DOHH2 (cell line): ENCODE results near the gene FGA.

Experiments used
- H3F3A ChIP-seq: fragments of 200-600 bp; sonication (generic), shearing (Covaris generic); 2 replicates; pipeline ENCODE4 v1.6.0; 2016; ENCODE audit warnings: antibody characterized with exemption, mild to moderate bottlenecking; ENCODE audit not compliant: control insufficient read depth, insufficient read depth
- H3K27ac ChIP-seq: fragments of 200-600 bp; sonication (generic); 2 replicates; pipeline ENCODE4 v1.5.1; 2014; ENCODE audit warnings: low read depth, mild to moderate bottlenecking, low read length, moderate library complexity
- H3K27me3 ChIP-seq: fragments of 200-600 bp; sonication (generic); 2 replicates; pipeline ENCODE4 v1.6.1; 2014; ENCODE audit warnings: mild to moderate bottlenecking, low read length, mixed read lengths; ENCODE audit not compliant: control insufficient read depth
- H3K36me3 ChIP-seq: fragments of 200-600 bp; sonication (generic); 2 replicates; pipeline ENCODE4 v1.6.1; 2014; ENCODE audit warnings: mild to moderate bottlenecking, low read length, moderate library complexity, mixed read lengths; ENCODE audit not compliant: control insufficient read depth
- H3K4me1 ChIP-seq: fragments of 200-600 bp; sonication (generic); 2 replicates; pipeline ENCODE4 v1.6.1; 2014; ENCODE audit warnings: mild to moderate bottlenecking, low read length, mixed read lengths; ENCODE audit not compliant: control insufficient read depth
- H3K4me2 ChIP-seq: fragments of 200-600 bp; sonication (generic); 2 replicates; pipeline ENCODE4 v1.6.0; 2014; ENCODE audit warnings: mild to moderate bottlenecking, low read length, moderate library complexity
- H3K4me3 ChIP-seq: fragments of 200-600 bp; sonication (generic); 2 replicates; pipeline ENCODE4 v1.5.1; 2014; ENCODE audit warnings: mild to moderate bottlenecking, low read length, mixed read lengths
- H3K79me2 ChIP-seq: fragments of 200-600 bp; sonication (generic); 2 replicates; pipeline ENCODE4 v1.6.1; 2014; ENCODE audit warnings: mild to moderate bottlenecking, low read length, mixed read lengths; ENCODE audit not compliant: control insufficient read depth
- H3K9me2 ChIP-seq: fragments of 200-600 bp; sonication (generic); replicated peaks from 2 replicates; pipeline ENCODE4 v1.6.1; 2014; ENCODE audit warnings: mild to moderate bottlenecking, low read length, mixed read lengths; ENCODE audit not compliant: control insufficient read depth
- H3K9me3 ChIP-seq: fragments of 200-600 bp; sonication (generic); 2 replicates; pipeline ENCODE4 v1.6.1; 2014; ENCODE audit warnings: antibody characterized with exemption, low read length, mixed read lengths; ENCODE audit not compliant: control insufficient read depth, insufficient read depth
- H4K20me1 ChIP-seq: fragments of 200-600 bp; sonication (generic); 2 replicates; pipeline ENCODE4 v1.6.0; 2014; ENCODE audit warnings: low read depth, mild to moderate bottlenecking, antibody characterized with exemption, low read length, moderate library complexity; ENCODE audit not compliant: control insufficient read depth, insufficient read depth
- EZH2phosphoT487 ChIP-seq: fragments of 200-600 bp; sonication (generic); IDR thresholded peaks from 2 replicates; pipeline ENCODE4 v1.6.1; 2017; ENCODE audit warnings: borderline replicate concordance, mild to moderate bottlenecking, antibody characterized with exemption, low read length, moderate library complexity, mixed read lengths
- TF ChIP-seq, protein P1 (sequence below): fragments of 200-600 bp; sonication (generic); IDR thresholded peaks from one replicate; pipeline ENCODE4 v1.5.1; 2014; ENCODE audit warnings: antibody characterized with exemption, mild to moderate bottlenecking, low read depth, low read length; ENCODE audit not compliant: poor library complexity, severe bottlenecking

Gene FGA

DNA sequence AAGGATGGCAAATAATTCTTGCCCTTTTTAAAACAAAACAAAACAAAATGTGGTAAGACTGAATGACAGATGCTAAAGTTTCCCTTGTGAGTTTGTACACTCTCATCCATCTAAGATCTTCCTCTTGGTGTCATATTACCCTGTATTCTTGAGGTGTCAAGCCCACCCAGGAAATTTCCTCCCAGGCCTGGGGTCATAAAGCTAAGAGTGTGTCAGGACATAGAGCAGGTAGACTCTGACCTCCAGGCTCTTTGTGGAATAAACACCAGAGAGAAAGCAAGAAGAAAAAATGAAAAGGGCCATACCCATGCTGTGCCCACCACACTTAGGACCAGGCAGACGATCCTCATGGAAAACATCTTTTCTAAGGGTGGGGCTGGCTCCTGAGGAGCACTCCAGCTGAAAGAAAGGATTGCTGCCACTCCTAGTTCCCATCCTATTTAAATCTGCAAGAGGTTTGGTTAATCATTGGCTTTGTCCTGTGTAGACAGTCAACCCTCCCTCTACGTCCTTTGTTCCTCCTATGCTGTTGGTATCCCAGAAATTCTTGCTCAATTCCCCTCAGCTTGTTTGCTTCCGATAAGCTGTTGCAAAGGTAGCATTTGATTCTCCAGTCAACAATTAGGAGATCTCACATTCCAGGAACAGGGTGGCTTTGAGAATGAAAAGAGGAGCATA, at the start of gene FGA:
TSS of gene FGA (minus strand) at position 414 of the 678 bp plus-strand sequence. CDS start at position 359, 55 bp downstream.
- H3K27ac ChIP-seq = no peak within 1 kb of the TSS
- no peaks in the 10 kb centered on the region for H3F3A ChIP-seq
- TF ChIP-seq EZH2phosphoT487 = no peak
- TF ChIP-seq, protein P1, sequence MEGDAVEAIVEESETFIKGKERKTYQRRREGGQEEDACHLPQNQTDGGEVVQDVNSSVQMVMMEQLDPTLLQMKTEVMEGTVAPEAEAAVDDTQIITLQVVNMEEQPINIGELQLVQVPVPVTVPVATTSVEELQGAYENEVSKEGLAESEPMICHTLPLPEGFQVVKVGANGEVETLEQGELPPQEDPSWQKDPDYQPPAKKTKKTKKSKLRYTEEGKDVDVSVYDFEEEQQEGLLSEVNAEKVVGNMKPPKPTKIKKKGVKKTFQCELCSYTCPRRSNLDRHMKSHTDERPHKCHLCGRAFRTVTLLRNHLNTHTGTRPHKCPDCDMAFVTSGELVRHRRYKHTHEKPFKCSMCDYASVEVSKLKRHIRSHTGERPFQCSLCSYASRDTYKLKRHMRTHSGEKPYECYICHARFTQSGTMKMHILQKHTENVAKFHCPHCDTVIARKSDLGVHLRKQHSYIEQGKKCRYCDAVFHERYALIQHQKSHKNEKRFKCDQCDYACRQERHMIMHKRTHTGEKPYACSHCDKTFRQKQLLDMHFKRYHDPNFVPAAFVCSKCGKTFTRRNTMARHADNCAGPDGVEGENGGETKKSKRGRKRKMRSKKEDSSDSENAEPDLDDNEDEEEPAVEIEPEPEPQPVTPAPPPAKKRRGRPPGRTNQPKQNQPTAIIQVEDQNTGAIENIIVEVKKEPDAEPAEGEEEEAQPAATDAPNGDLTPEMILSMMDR = no peak
- H3K27me3 ChIP-seq = no peaks in the 10 kb centered on the region
- H3K36me3 ChIP-seq = no peaks in the 10 kb centered on the region
- no peaks in the 10 kb centered on the region for H3K9me2 ChIP-seq
- no peaks in the 10 kb centered on the region for H3K4me1 ChIP-seq
- H3K9me3 ChIP-seq = no peaks in the 10 kb centered on the region
- no peak within 1 kb of the TSS for H3K4me3 ChIP-seq
- no peak within 1 kb of the TSS for H3K4me2 ChIP-seq
- H3K79me2 ChIP-seq = no peaks in the 10 kb centered on the region
- no peaks in the 10 kb centered on the region for H4K20me1 ChIP-seq

DNA sequence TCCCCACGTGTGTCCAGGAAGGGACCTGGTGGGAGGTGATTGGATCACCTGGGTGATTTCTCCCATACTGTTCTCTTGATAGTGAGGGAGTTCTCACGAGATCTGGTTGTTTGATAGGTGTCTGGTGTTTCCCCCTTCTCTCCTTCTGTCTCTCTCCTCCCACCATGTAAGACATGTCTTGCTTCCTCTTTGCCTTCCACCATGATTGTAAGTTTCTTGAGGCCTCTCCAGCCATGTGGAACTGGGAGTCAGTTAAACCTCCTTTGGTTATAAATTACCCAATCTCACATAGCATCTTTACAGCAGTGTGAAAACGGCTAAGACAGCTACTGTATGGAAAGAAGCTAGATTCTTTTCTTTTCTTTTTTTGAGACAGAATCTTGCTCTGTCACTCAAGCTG, 43.5 kb upstream of the FGA start:
- Histone ChIP-seq H3K36me3 (no peaks in the 10 kb centered on the region), H3K4me2 (no peak overlapping the region), H3K27me3 (no peaks in the 10 kb centered on the region; the same call in 1 of the 2 replicates), H4K20me1 (no peaks in the 10 kb centered on the region), H3K9me2 (no peaks in the 10 kb centered on the region), H3K9me3 (no peaks in the 10 kb centered on the region), H3K4me3 (no peak overlapping the region), H3K4me1 (no peaks in the 10 kb centered on the region), H3K27ac (no peak overlapping the region), H3F3A (no peaks in the 10 kb centered on the region), H3K79me2 (no peaks in the 10 kb centered on the region)
- TF ChIP-seq EZH2phosphoT487 = no peak
- TF ChIP-seq, protein P1 = no peak

DNA sequence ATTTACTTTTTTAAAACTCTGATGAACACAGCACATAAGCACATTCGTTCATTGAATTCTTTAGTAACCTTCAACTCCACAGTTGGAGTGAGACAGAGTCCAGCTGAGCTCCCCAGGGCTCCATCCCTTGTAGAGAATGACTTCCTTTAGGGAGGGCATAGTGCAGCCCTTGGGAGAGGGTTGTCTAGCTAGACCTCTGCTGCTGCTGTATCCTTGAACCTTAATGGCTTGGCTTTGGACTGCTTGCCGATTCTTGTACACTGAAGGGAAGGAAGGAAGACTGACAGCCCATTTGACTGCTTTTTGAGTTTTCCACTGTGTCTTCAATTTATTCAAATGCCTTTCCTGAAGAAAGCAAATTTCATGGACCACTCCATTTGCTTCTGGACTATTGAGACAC, 41.3 kb upstream of the FGA start:
- H3K4me1 ChIP-seq = no peaks in the 10 kb centered on the region
- no peak overlapping the region for H3K4me3 ChIP-seq
- no peaks in the 10 kb centered on the region for H3K36me3 ChIP-seq
- H3K27ac ChIP-seq = no peak overlapping the region
- H3K79me2 ChIP-seq = no peaks in the 10 kb centered on the region
- no peak overlapping the region for H3K4me2 ChIP-seq
- no peaks in the 10 kb centered on the region for H3K9me2 ChIP-seq
- no peaks in the 10 kb centered on the region for H3F3A ChIP-seq
- TF ChIP-seq EZH2phosphoT487 = no peak
- TF ChIP-seq, protein P1 = no peak
- no peaks in the 10 kb centered on the region for H4K20me1 ChIP-seq
- peaks cover 5% of the 10 kb centered on the region; the same call in 1 of the 2 replicates for H3K27me3 ChIP-seq
- H3K9me3 ChIP-seq = no peaks in the 10 kb centered on the region
